ENCODE measurements around the gene SLC16A5.
"Not testable (repeated sequence)": the region's sequence is repeated elsewhere in the genome, so short reads cannot be mapped to it uniquely, and the experiment has no call there.

Gene SLC16A5

GRCh38 chr17:75125984-75126383 is 38.2 kb downstream of the SLC16A5 start:
- Histone ChIP-seq H3K4me3 (ENCODE audit: insufficient read depth, low read depth, low read length, poor library complexity, severe bottlenecking) (no peak overlapping the region), H3K9me3 (ENCODE audit: control insufficient read depth, low read length) (no peaks in the 10 kb centered on the region), H3K36me3 (ENCODE audit: control insufficient read depth, insufficient read depth, low read length) (peaks cover 11% of the 10 kb centered on the region), H3K27me3 (replicated peaks; ENCODE audit: control insufficient read depth, insufficient read depth, low read length, poor library complexity, severe bottlenecking) (no peaks in the 10 kb centered on the region), H3K4me1 (ENCODE audit: control insufficient read depth, insufficient read depth, low read length, poor library complexity, severe bottlenecking) (peaks cover 37% of the 10 kb centered on the region), H3K27ac (ENCODE audit: insufficient read depth, low read length, poor library complexity, severe bottlenecking) (no peak overlapping the region)
- no peak for DNase-seq

GRCh38 chr17:75126954-75127353 is 39.2 kb downstream of the SLC16A5 start:
- peaks cover 8% of the 10 kb centered on the region for H3K36me3 ChIP-seq (ENCODE audit: control insufficient read depth, insufficient read depth, low read length)
- DNase-seq = no peak
- H3K9me3 ChIP-seq (ENCODE audit: control insufficient read depth, low read length) = no peaks in the 10 kb centered on the region
- H3K4me3 ChIP-seq (ENCODE audit: insufficient read depth, low read depth, low read length, poor library complexity, severe bottlenecking) = no peak overlapping the region
- H3K4me1 ChIP-seq (ENCODE audit: control insufficient read depth, insufficient read depth, low read length, poor library complexity, severe bottlenecking) = peaks cover 37% of the 10 kb centered on the region
- H3K27ac ChIP-seq (ENCODE audit: insufficient read depth, low read length, poor library complexity, severe bottlenecking) = no peak overlapping the region
- H3K27me3 ChIP-seq (replicated peaks; ENCODE audit: control insufficient read depth, insufficient read depth, low read length, poor library complexity, severe bottlenecking) = no peaks in the 10 kb centered on the region

- not testable (repeated sequence) for H3K27ac ChIP-seq (ENCODE audit: insufficient read depth, low read length, poor library complexity, severe bottlenecking); H3K4me3 ChIP-seq (ENCODE audit: insufficient read depth, low read depth, low read length, poor library complexity, severe bottlenecking); DNase-seq; H3K27me3 ChIP-seq (replicated peaks; ENCODE audit: control insufficient read depth, insufficient read depth, low read length, poor library complexity, severe bottlenecking); H3K36me3 ChIP-seq (ENCODE audit: control insufficient read depth, insufficient read depth, low read length); H3K9me3 ChIP-seq (ENCODE audit: control insufficient read depth, low read length)
- H3K4me1 ChIP-seq (ENCODE audit: control insufficient read depth, insufficient read depth, low read length, poor library complexity, severe bottlenecking) = peaks cover 37% of the 10 kb centered on the region
These were observed 40.2 kb downstream of the SLC16A5 start for GRCh38 chr17:75127936-75128335.

- no peak for DNase-seq
- Histone ChIP-seq H3K27me3 (replicated peaks; ENCODE audit: control insufficient read depth, insufficient read depth, low read length, poor library complexity, severe bottlenecking) (no peaks in the 10 kb centered on the region), H3K9me3 (ENCODE audit: control insufficient read depth, low read length) (no peaks in the 10 kb centered on the region), H3K4me3 (ENCODE audit: insufficient read depth, low read depth, low read length, poor library complexity, severe bottlenecking) (no peak overlapping the region), H3K4me1 (ENCODE audit: control insufficient read depth, insufficient read depth, low read length, poor library complexity, severe bottlenecking) (peaks cover 33% of the 10 kb centered on the region), H3K27ac (ENCODE audit: insufficient read depth, low read length, poor library complexity, severe bottlenecking) (no peak overlapping the region), H3K36me3 (ENCODE audit: control insufficient read depth, insufficient read depth, low read length) (peaks cover 8% of the 10 kb centered on the region)
These were observed 41.1 kb downstream of the SLC16A5 start for GRCh38 chr17:75128694-75129505.

- H3K9me3 ChIP-seq (ENCODE audit: control insufficient read depth, low read length) = no peaks in the 10 kb centered on the region
- no peaks in the 10 kb centered on the region for H3K27me3 ChIP-seq (replicated peaks; ENCODE audit: control insufficient read depth, insufficient read depth, low read length, poor library complexity, severe bottlenecking)
- DNase-seq = no peak
- peaks cover 26% of the 10 kb centered on the region for H3K4me1 ChIP-seq (ENCODE audit: control insufficient read depth, insufficient read depth, low read length, poor library complexity, severe bottlenecking)
- H3K4me3 ChIP-seq (ENCODE audit: insufficient read depth, low read depth, low read length, poor library complexity, severe bottlenecking) = no peak overlapping the region
- H3K36me3 ChIP-seq (ENCODE audit: control insufficient read depth, insufficient read depth, low read length) = peaks cover 8% of the 10 kb centered on the region
- H3K27ac ChIP-seq (ENCODE audit: insufficient read depth, low read length, poor library complexity, severe bottlenecking) = no peak overlapping the region
These were observed 41.8 kb downstream of the SLC16A5 start for GRCh38 chr17:75129576-75129975.

GRCh38 chr17:75130059-75130631 is 42.4 kb downstream of the SLC16A5 start:
- Histone ChIP-seq H3K4me1 (ENCODE audit: control insufficient read depth, insufficient read depth, low read length, poor library complexity, severe bottlenecking) (peaks cover 20% of the 10 kb centered on the region), H3K27me3 (replicated peaks; ENCODE audit: control insufficient read depth, insufficient read depth, low read length, poor library complexity, severe bottlenecking) (no peaks in the 10 kb centered on the region), H3K4me3 (ENCODE audit: insufficient read depth, low read depth, low read length, poor library complexity, severe bottlenecking) (peak overlapping the region; percentile 90), H3K36me3 (ENCODE audit: control insufficient read depth, insufficient read depth, low read length) (peaks cover 8% of the 10 kb centered on the region), H3K27ac (ENCODE audit: insufficient read depth, low read length, poor library complexity, severe bottlenecking) (peak overlapping the region; percentile 71), H3K9me3 (ENCODE audit: control insufficient read depth, low read length) (no peaks in the 10 kb centered on the region)
- no peak for DNase-seq

GRCh38 chr17:75130632-75131277 is 43.0 kb downstream of the SLC16A5 start:
- Histone ChIP-seq H3K36me3 (ENCODE audit: control insufficient read depth, insufficient read depth, low read length) (peaks cover 14% of the 10 kb centered on the region), H3K4me1 (ENCODE audit: control insufficient read depth, insufficient read depth, low read length, poor library complexity, severe bottlenecking) (peaks cover 16% of the 10 kb centered on the region), H3K9me3 (ENCODE audit: control insufficient read depth, low read length) (no peaks in the 10 kb centered on the region), H3K4me3 (ENCODE audit: insufficient read depth, low read depth, low read length, poor library complexity, severe bottlenecking) (peak overlapping the region; percentile 90), H3K27ac (ENCODE audit: insufficient read depth, low read length, poor library complexity, severe bottlenecking) (peak overlapping the region; percentile 71), H3K27me3 (replicated peaks; ENCODE audit: control insufficient read depth, insufficient read depth, low read length, poor library complexity, severe bottlenecking) (no peaks in the 10 kb centered on the region)
- DNase-seq = no peak

GRCh38 chr17:75131278-75132017 is 43.7 kb downstream of the SLC16A5 start, which contains the start of gene NT5C:
NT5C (minus strand) TSS chr17:75131742; CDS start chr17:75131707, 35 bp downstream.
- peak in 2 of 3 donors; percentile 24 to 51 for DNase-seq
- H3K36me3 ChIP-seq (ENCODE audit: control insufficient read depth, insufficient read depth, low read length) = peaks cover 15% of the 10 kb centered on the region
- peak within 1 kb of the TSS; percentile 90 for H3K4me3 ChIP-seq (ENCODE audit: insufficient read depth, low read depth, low read length, poor library complexity, severe bottlenecking)

GRCh38 chr17:75132018-75133000 is 44.6 kb downstream of the SLC16A5 start:
- Histone ChIP-seq H3K36me3 (ENCODE audit: control insufficient read depth, insufficient read depth, low read length) (peaks cover 15% of the 10 kb centered on the region), H3K4me3 (ENCODE audit: insufficient read depth, low read depth, low read length, poor library complexity, severe bottlenecking) (peak overlapping the region; percentile 90), H3K4me1 (ENCODE audit: control insufficient read depth, insufficient read depth, low read length, poor library complexity, severe bottlenecking) (peaks cover 11% of the 10 kb centered on the region), H3K27ac (ENCODE audit: insufficient read depth, low read length, poor library complexity, severe bottlenecking) (peak overlapping the region; percentile 71)
- H3K9me3 ChIP-seq (ENCODE audit: control insufficient read depth, low read length); H3K27me3 ChIP-seq (replicated peaks; ENCODE audit: control insufficient read depth, insufficient read depth, low read length, poor library complexity, severe bottlenecking); DNase-seq: not testable (repeated sequence)

More at GRCh38 chr17:75131278-75132017, 43.7 kb downstream of the SLC16A5 start, which contains the start of gene NT5C:
- no peaks in the 10 kb centered on the region for H3K27me3 ChIP-seq (replicated peaks; ENCODE audit: control insufficient read depth, insufficient read depth, low read length, poor library complexity, severe bottlenecking)
- no peaks in the 10 kb centered on the region for H3K9me3 ChIP-seq (ENCODE audit: control insufficient read depth, low read length)
- peak within 1 kb of the TSS; percentile 71 for H3K27ac ChIP-seq (ENCODE audit: insufficient read depth, low read length, poor library complexity, severe bottlenecking)
- H3K4me1 ChIP-seq (ENCODE audit: control insufficient read depth, insufficient read depth, low read length, poor library complexity, severe bottlenecking) = peaks cover 11% of the 10 kb centered on the region

All from effector memory CD4-positive, alpha-beta T cell (primary cell).